Prostate gland (tissue), 2 donors: ENCODE data around the gene ULBP3.

Experiments
- CTCF ChIP-seq, 4 experiments: fragments of 200-600 bp in 2 of 4; fragments of 450-650 bp in 2 of 4; sonication (generic) in 2 of 4; IDR thresholded peaks; 1 replicate in 3 of 4; 2 replicates in 1 of 4; pipeline ENCODE4 v1.5.1; 2016 to 2019; ENCODE audit warnings: antibody characterized with exemption in 4 of 4, mild to moderate bottlenecking in 2 of 4, moderate library complexity in 2 of 4
- POLR2A ChIP-seq: fragments of 450-650 bp; IDR thresholded peaks from one replicate; pipeline ENCODE4 v1.6.1; 2016; ENCODE audit warnings: antibody characterized with exemption, mild to moderate bottlenecking

GRCh38 chr6:150056156-150056555, 12.8 kb downstream of the ULBP3 start:
- no peak for TF ChIP-seq CTCF (IDR thresholded peaks at IDR 0.05)
- TF ChIP-seq POLR2A = no peak
